HEK293 (cell line): ENCODE data around the gene SKIC3.

Experiments used
- ELK4 ChIP-seq: IDR thresholded peaks from 2 replicates; pipeline ENCODE4 v1.6.1; 2011; ENCODE audit warnings: mild to moderate bottlenecking, low read depth, low read length, borderline replicate concordance
- IKZF3 ChIP-seq: fragments of 450-650 bp; IDR thresholded peaks from 2 replicates; pipeline ENCODE4 v1.5.0; 2018; ENCODE audit warnings: missing biosample characterization, mild to moderate bottlenecking, missing genetic modification characterization, moderate library complexity
- KLF8 ChIP-seq: fragments of 450-650 bp; formaldehyde crosslinking; IDR thresholded peaks from 2 replicates; pipeline ENCODE4 v1.5.1; 2016; ENCODE audit warnings: missing biosample characterization, missing genetic modification characterization
- YY2 ChIP-seq: fragments of 450-650 bp; formaldehyde crosslinking; IDR thresholded peaks from 2 replicates; pipeline ENCODE4 v1.5.1; 2016; ENCODE audit warnings: missing biosample characterization, missing genetic modification characterization
- ZBTB10 ChIP-seq: fragments of 450-650 bp; formaldehyde crosslinking; IDR thresholded peaks from 2 replicates; pipeline ENCODE4 v1.5.1; 2016; ENCODE audit warnings: missing biosample characterization, missing genetic modification characterization
- ZBTB20 ChIP-seq: fragments of 450-650 bp; formaldehyde crosslinking; IDR thresholded peaks from 2 replicates; pipeline ENCODE4 v1.5.1; 2016; ENCODE audit warnings: missing biosample characterization, missing genetic modification characterization
- ZBTB26 ChIP-seq: fragments of 450-650 bp; formaldehyde crosslinking; optimal IDR thresholded peaks from 2 replicates; pipeline ENCODE3; 2016; ENCODE audit warnings: missing biosample characterization, mild to moderate bottlenecking, missing genetic modification characterization
- ZFP3 ChIP-seq: fragments of 450-650 bp; formaldehyde crosslinking; IDR thresholded peaks from 2 replicates; pipeline ENCODE4 v1.5.1; 2016; ENCODE audit warnings: low read depth, missing biosample characterization, missing genetic modification characterization
- ZFP37 ChIP-seq: fragments of 450-650 bp; formaldehyde crosslinking; IDR thresholded peaks from 2 replicates; pipeline ENCODE4 v1.5.1; 2016; ENCODE audit warnings: missing biosample characterization, missing genetic modification characterization
- ZFP41 ChIP-seq: fragments of 450-650 bp; formaldehyde crosslinking; IDR thresholded peaks from 2 replicates; pipeline ENCODE4 v1.5.1; 2016; ENCODE audit warnings: missing biosample characterization, missing genetic modification characterization, borderline replicate concordance
- ZNF169 ChIP-seq: fragments of 450-650 bp; formaldehyde crosslinking; IDR thresholded peaks from 2 replicates; pipeline ENCODE4 v1.5.1; 2016; ENCODE audit warnings: missing biosample characterization, missing genetic modification characterization
- ZNF239 ChIP-seq: fragments of 450-650 bp; formaldehyde crosslinking; IDR thresholded peaks from 2 replicates; pipeline ENCODE4 v1.5.1; 2016; ENCODE audit warnings: missing biosample characterization, missing genetic modification characterization
- ZNF280C ChIP-seq: fragments of 450-650 bp; formaldehyde crosslinking; IDR thresholded peaks from 2 replicates; pipeline ENCODE4 v1.5.1; 2016; ENCODE audit warnings: missing biosample characterization, missing genetic modification characterization
- ZNF280D ChIP-seq: fragments of 450-650 bp; formaldehyde crosslinking; IDR thresholded peaks from 2 replicates; pipeline ENCODE4 v1.5.1; 2016; ENCODE audit warnings: missing biosample characterization, missing genetic modification characterization
- ZNF292 ChIP-seq: fragments of 450-650 bp; formaldehyde crosslinking; IDR thresholded peaks from 2 replicates; pipeline ENCODE4 v1.5.1; 2016; ENCODE audit warnings: low read depth, missing biosample characterization, missing genetic modification characterization, borderline replicate concordance
- ZNF423 ChIP-seq: fragments of 450-650 bp; formaldehyde crosslinking; IDR thresholded peaks from 2 replicates; pipeline ENCODE4 v1.5.1; 2016; ENCODE audit warnings: missing biosample characterization, missing genetic modification characterization
- ZNF426 ChIP-seq: fragments of 450-650 bp; formaldehyde crosslinking; IDR thresholded peaks from 2 replicates; pipeline ENCODE4 v1.5.1; 2017; ENCODE audit warnings: missing biosample characterization, missing genetic modification characterization, mild to moderate bottlenecking, inconsistent platforms, moderate library complexity
- ZNF449 ChIP-seq: fragments of 450-650 bp; formaldehyde crosslinking; IDR thresholded peaks from 2 replicates; pipeline ENCODE4 v1.5.1; 2017; ENCODE audit warnings: missing biosample characterization, mild to moderate bottlenecking, missing genetic modification characterization, moderate library complexity
- ZNF561 ChIP-seq: fragments of 450-650 bp; IDR thresholded peaks from 2 replicates; pipeline ENCODE4 v1.5.1; 2018; ENCODE audit warnings: missing biosample characterization, missing genetic modification characterization, borderline replicate concordance
- ZNF621 ChIP-seq: fragments of 450-650 bp; formaldehyde crosslinking; IDR thresholded peaks from 2 replicates; pipeline ENCODE4 v1.5.1; 2017; ENCODE audit warnings: missing biosample characterization, missing genetic modification characterization
- ZNF704 ChIP-seq: fragments of 450-650 bp; formaldehyde crosslinking; IDR thresholded peaks from 2 replicates; pipeline ENCODE4 v1.5.1; 2016; ENCODE audit warnings: missing biosample characterization, missing genetic modification characterization
- ZSCAN16 ChIP-seq: fragments of 450-650 bp; formaldehyde crosslinking; IDR thresholded peaks from 2 replicates; pipeline ENCODE4 v1.5.1; 2016; ENCODE audit warnings: missing biosample characterization, missing genetic modification characterization
- ZSCAN5A ChIP-seq: fragments of 450-650 bp; formaldehyde crosslinking; IDR thresholded peaks from 2 replicates; pipeline ENCODE4 v1.5.1; 2016; ENCODE audit warnings: missing biosample characterization, missing genetic modification characterization

SKIC3 gene

GRCh38 chr5:95554647-95555548 lies at the start of gene SKIC3, which contains the start of gene ARSK (continued):
- TF ChIP-seq ZNF280C (tag by site-specific recombination) (no peak), ZFP37 (tag by site-specific recombination) (peak; percentile 36; the same call in 1 of the 2 replicates), ZNF449 (tag by site-specific recombination) (no peak), ZNF423 (tag by site-specific recombination) (peak; percentile 80), ZNF239 (tag by site-specific recombination) (no peak), KLF8 (peak; percentile 33; the same call in 1 of the 2 replicates), ZNF280D (tag by site-specific recombination) (0 out of 2 replicates have a peak, but pooled peaks have one; percentile 17), ZBTB26 (tag by site-specific recombination) (peak; percentile 42), ZFP41 (tag by site-specific recombination) (no peak), ZSCAN16 (tag by site-specific recombination) (peak; percentile 44; the same call in 1 of the 2 replicates), ELK4 (no peak), ZFP3 (no peak), ZNF704 (tag by site-specific recombination) (no peak), ZBTB10 (tag by site-specific recombination) (peak; percentile 73; the same call in 1 of the 2 replicates), YY2 (no peak), ZNF292 (tag by site-specific recombination) (no peak), ZNF561 (tag by site-specific recombination) (no peak; the same call in 1 of the 2 replicates), ZNF621 (tag by site-specific recombination) (no peak), ZNF169 (tag by site-specific recombination) (no peak), ZNF426 (no peak), IKZF3 (tag by site-specific recombination) (no peak), ZSCAN5A (tag by site-specific recombination) (no peak), ZBTB20 (tag by site-specific recombination) (peak; percentile 88)
